Thyroid gland (tissue), 4 donors: ENCODE data around the gene PLCG2. TPM values are rescaled to one million over a fixed set of nuclear protein-coding genes. Genes with fewer than 3 reads are reported as not detected.

Experiments
- DNase-seq, 2 donors: peaks; one replicate each; pipeline ENCODE4 v3.0.0-alpha.2; 2019
- H3K27ac ChIP-seq, 3 donors: fragments of 200-600 bp; sonication (generic); 1 replicate in 2 of 3; 2 replicates in 1 of 3; pipeline ENCODE4 v1.5.1; 2016 to 2019; ENCODE audit warnings: mild to moderate bottlenecking in 1 of 3, moderate library complexity in 1 of 3
- H3K27me3 ChIP-seq: fragments of 200-600 bp; sonication (generic); one replicate; pipeline ENCODE4 v1.5.1; 2019
- H3K36me3 ChIP-seq, 2 donors: fragments of 200-600 bp; sonication (generic); one replicate each; pipeline ENCODE4 v1.5.1; 2016 to 2019
- H3K4me1 ChIP-seq, 2 donors: fragments of 200-600 bp; sonication (generic); one replicate each; pipeline ENCODE4 v1.5.1; 2017 to 2019
- H3K4me3 ChIP-seq, 3 donors: fragments of 200-600 bp; sonication (generic); replicated peaks in 1 of 3; 1 replicate in 2 of 3; 2 replicates in 1 of 3; pipeline ENCODE4 v1.5.1; 2016; ENCODE audit warnings: mild to moderate bottlenecking in 1 of 3
- H3K9me3 ChIP-seq: fragments of 200-600 bp; sonication (generic); one replicate; pipeline ENCODE4 v1.5.1; 2017
- POLR2A ChIP-seq, 2 donors: fragments of 450-650 bp; IDR thresholded peaks; one replicate each; pipeline ENCODE4 v1.6.1; 2017; ENCODE audit warnings: antibody characterized with exemption in 2 of 2, mild to moderate bottlenecking in 2 of 2, moderate library complexity in 1 of 2
- WGBS, 2 donors: methylation state at CpG; one replicate each; pipeline ENCODE4 v1.1.5; 2017; 5-methylcytosine and 5-hydroxymethylcytosine counted together
- intact Hi-C: fragments of 100-400 bp; cut with DNase I; formaldehyde crosslinking; loops from one replicate; pipeline ENCODE4 v1.15.1; 2023
- total RNA-seq, 4 donors: library from RNA; depleted of rRNA; stranded (reverse); fragments of >200 nt; gene quantifications; one replicate each; pipeline ENCODE4 v1.2.3, GENCODE V29; 2016
- TF ChIP-seq, protein P1 (sequence below), 6 experiments: fragments of 200-600 bp in 3 of 6; fragments of 450-650 bp in 3 of 6; sonication (generic) in 3 of 6; IDR thresholded peaks; one replicate each; pipeline ENCODE4 v1.5.1; 2016 to 2019; ENCODE audit warnings: antibody characterized with exemption in 6 of 6, mild to moderate bottlenecking in 2 of 6, inconsistent platforms in 1 of 6, moderate library complexity in 1 of 6

The PLCG2 gene
- total RNA-seq, 4 donors from 2014 or later = 9.2 to 12.1 (median 10.3) TPM

GRCh38 chr16:81910366-81910885 is 131.3 kb downstream of the PLCG2 start:
- Histone ChIP-seq H3K9me3 (no peaks in the 10 kb centered on the region), H3K4me1 (no peaks in the 10 kb centered on the region), H3K4me3 (no peak overlapping the region), H3K36me3 (no peaks in the 10 kb centered on the region), H3K27me3 (no peaks in the 10 kb centered on the region), H3K27ac (no peak overlapping the region)
- intact Hi-C loops = no loop called here
- 89 to 90% methylated on average over 12 to 28 of the region's 28 CpGs for WGBS, 2 donors
- DNase-seq = no peak
- TF ChIP-seq POLR2A (IDR thresholded peaks at IDR 0.05) = no peak
- TF ChIP-seq, protein P1, sequence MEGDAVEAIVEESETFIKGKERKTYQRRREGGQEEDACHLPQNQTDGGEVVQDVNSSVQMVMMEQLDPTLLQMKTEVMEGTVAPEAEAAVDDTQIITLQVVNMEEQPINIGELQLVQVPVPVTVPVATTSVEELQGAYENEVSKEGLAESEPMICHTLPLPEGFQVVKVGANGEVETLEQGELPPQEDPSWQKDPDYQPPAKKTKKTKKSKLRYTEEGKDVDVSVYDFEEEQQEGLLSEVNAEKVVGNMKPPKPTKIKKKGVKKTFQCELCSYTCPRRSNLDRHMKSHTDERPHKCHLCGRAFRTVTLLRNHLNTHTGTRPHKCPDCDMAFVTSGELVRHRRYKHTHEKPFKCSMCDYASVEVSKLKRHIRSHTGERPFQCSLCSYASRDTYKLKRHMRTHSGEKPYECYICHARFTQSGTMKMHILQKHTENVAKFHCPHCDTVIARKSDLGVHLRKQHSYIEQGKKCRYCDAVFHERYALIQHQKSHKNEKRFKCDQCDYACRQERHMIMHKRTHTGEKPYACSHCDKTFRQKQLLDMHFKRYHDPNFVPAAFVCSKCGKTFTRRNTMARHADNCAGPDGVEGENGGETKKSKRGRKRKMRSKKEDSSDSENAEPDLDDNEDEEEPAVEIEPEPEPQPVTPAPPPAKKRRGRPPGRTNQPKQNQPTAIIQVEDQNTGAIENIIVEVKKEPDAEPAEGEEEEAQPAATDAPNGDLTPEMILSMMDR (IDR thresholded peaks at IDR 0.05) = no peak

DNA sequence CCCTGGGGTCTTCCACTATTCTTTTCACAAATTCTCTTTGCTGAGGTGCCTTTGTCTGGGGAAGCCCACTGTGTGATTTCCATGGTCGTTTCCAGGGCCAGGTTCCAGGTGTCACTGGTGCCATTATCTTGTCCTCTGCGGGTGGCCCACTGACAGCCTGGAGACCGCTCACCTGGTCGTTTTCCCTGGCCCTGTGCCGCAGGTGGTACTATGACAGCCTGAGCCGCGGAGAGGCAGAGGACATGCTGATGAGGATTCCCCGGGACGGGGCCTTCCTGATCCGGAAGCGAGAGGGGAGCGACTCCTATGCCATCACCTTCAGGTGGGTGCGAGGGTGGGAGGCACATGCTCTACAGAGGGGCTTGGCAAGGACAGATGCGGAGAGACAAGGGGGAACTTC is 133.3 kb downstream of the PLCG2 start:
- no peak for DNase-seq
- intact Hi-C loops = no loop called here
- Histone ChIP-seq H3K27me3 (no peaks in the 10 kb centered on the region), H3K4me1 (no peaks in the 10 kb centered on the region), H3K36me3 (no peaks in the 10 kb centered on the region), H3K4me3 (no peak overlapping the region), H3K9me3 (no peaks in the 10 kb centered on the region), H3K27ac (no peak overlapping the region)
- TF ChIP-seq, protein P1 (IDR thresholded peaks at IDR 0.05) = no peak
- TF ChIP-seq POLR2A (IDR thresholded peaks at IDR 0.05) = no peak
- WGBS, 2 donors = 76 to 86% methylated on average over 13 to 14 of the region's 14 CpGs

DNA sequence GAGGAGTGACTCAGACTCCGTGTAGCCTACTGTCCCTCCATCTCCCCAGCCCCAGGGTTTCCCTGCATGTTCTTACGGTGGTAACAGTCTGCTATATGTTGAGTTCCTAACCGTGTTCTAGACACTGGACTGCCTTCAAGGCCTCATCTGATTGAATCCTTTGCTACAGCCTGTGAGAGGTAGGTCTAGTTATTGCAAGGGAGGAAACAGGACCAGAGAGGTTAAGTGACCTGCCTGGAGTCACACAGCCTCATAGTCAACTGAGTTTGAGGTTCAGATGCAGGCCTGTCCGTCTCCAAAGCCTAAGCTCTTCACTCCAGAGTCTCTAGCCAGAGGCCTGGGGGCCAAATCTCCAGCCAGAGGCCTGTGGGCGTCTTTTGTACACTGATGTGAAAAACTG is 134.1 kb downstream of the PLCG2 start:
- H3K4me3 ChIP-seq = no peak overlapping the region
- no peak for DNase-seq
- no peaks in the 10 kb centered on the region for H3K27me3 ChIP-seq
- no peak overlapping the region for H3K27ac ChIP-seq
- WGBS, 2 donors = 86 to 91% methylated on average over 5 of the region's 5 CpGs
- no peaks in the 10 kb centered on the region for H3K4me1 ChIP-seq
- H3K36me3 ChIP-seq = no peaks in the 10 kb centered on the region
- intact Hi-C loops = no loop called here
- TF ChIP-seq, protein P1 (IDR thresholded peaks at IDR 0.05) = no peak
- TF ChIP-seq POLR2A (IDR thresholded peaks at IDR 0.05) = no peak
- H3K9me3 ChIP-seq = no peaks in the 10 kb centered on the region

DNA sequence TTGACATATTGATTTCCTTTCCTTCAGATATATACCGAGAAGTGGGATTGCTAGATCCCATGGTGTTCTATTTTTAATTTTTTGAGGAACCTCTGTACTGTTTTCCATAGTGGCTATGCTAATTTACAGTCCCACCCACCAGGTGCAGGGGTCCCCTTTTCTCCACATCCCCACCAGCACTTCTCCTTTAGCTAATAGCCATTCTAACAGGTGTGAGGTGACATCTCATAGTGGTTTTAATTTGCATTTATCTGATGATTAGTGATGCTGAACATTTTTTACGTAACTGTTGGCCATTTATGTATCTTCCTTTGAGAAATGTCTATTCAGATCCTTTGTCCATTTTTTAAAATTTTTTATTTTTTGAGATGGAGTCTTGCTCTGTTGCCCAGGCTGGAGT is 138.3 kb downstream of the PLCG2 start:
- TF ChIP-seq, protein P1 (IDR thresholded peaks at IDR 0.05) = no peak
- TF ChIP-seq POLR2A (IDR thresholded peaks at IDR 0.05) = no peak
- no peaks in the 10 kb centered on the region for H3K4me1 ChIP-seq
- no peaks in the 10 kb centered on the region for H3K36me3 ChIP-seq
- no peak overlapping the region for H3K27ac ChIP-seq
- no peaks in the 10 kb centered on the region for H3K9me3 ChIP-seq
- WGBS, 2 donors = 98 to 99% methylated on average over 2 of the region's 2 CpGs
- no peak for DNase-seq
- intact Hi-C loops = no loop called here
- H3K27me3 ChIP-seq = no peaks in the 10 kb centered on the region
- H3K4me3 ChIP-seq = no peak overlapping the region

- H3K36me3 ChIP-seq = no peaks in the 10 kb centered on the region
- H3K9me3 ChIP-seq = no peaks in the 10 kb centered on the region
- H3K4me1 ChIP-seq = no peaks in the 10 kb centered on the region
- no peak overlapping the region for H3K27ac ChIP-seq
- intact Hi-C loops = no loop called here
- TF ChIP-seq POLR2A (IDR thresholded peaks at IDR 0.05) = no peak
- TF ChIP-seq, protein P1 (IDR thresholded peaks at IDR 0.05) = no peak
- DNase-seq = no peak
- no peaks in the 10 kb centered on the region for H3K27me3 ChIP-seq
- WGBS, 2 donors = 93 to 95% methylated on average over 2 of the region's 2 CpGs
- no peak overlapping the region for H3K4me3 ChIP-seq
These were observed 139.8 kb downstream of the PLCG2 start for GRCh38 chr16:81918927-81919326.
